Naive thymus-derived CD4-positive, alpha-beta T cell (primary cell): ENCODE results near the gene FAT3. TPM values are rescaled to one million over a fixed set of nuclear protein-coding genes. Genes with fewer than 3 reads are reported as not detected.

ENCODE experiments used
- ATAC-seq: fragments of 150-1000 bp; cut with Tn5 transposase; 2 replicates; pipeline ENCODE4 v1.10.0; 2021; ENCODE audit warnings: mild to moderate bottlenecking, moderate library complexity
- CTCF ChIA-PET: fragments of 350-600 bp; sonication (Branson Sonifier 250); formaldehyde crosslinking; loops from one replicate; lab custom pipeline; 2021; ENCODE audit warnings: antibody characterized with exemption; lab: Charles Lee
- POLR2A ChIA-PET: fragments of 350-600 bp; sonication (Branson Sonifier 250); formaldehyde crosslinking; loops from one replicate; lab custom pipeline; 2021; ENCODE audit warnings: antibody characterized with exemption, inconsistent platforms; lab: Charles Lee
- DNase-seq, 9 donors: peaks; one replicate each; pipeline versions ENCODE4 v3.0.0 to v3.0.0-alpha.2; 2020 to 2022; ENCODE audit warnings: mixed read lengths in 1 of 9
- H3K27ac ChIP-seq: one replicate; pipeline ENCODE4 v1.7.0; 2013; ENCODE audit warnings: mild to moderate bottlenecking, low read depth, low read length, moderate library complexity
- H3K27me3 ChIP-seq, 2 donors: one replicate each; pipeline ENCODE4 v1.7.0; 2013; ENCODE audit warnings: low read length in 2 of 2, mild to moderate bottlenecking in 2 of 2, moderate library complexity in 2 of 2; ENCODE audit not compliant: control insufficient read depth in 2 of 2, insufficient read depth in 2 of 2
- H3K36me3 ChIP-seq, 3 experiments: 1 replicate in 2 of 3; 2 replicates in 1 of 3; pipeline ENCODE4 v1.7.0; 2013; ENCODE audit warnings: low read length in 3 of 3, mild to moderate bottlenecking in 3 of 3, moderate library complexity in 1 of 3; ENCODE audit not compliant: insufficient read depth in 3 of 3, control insufficient read depth in 2 of 3
- H3K4me1 ChIP-seq, 2 donors: one replicate each; pipeline ENCODE4 v1.7.0; 2013; ENCODE audit warnings: low read length in 2 of 2, mild to moderate bottlenecking in 2 of 2, moderate library complexity in 1 of 2; ENCODE audit not compliant: control insufficient read depth in 2 of 2, insufficient read depth in 2 of 2
- H3K4me3 ChIP-seq: 2 replicates; pipeline ENCODE4 v1.7.0; 2013; ENCODE audit warnings: mild to moderate bottlenecking, low read length
- H3K9me3 ChIP-seq, 3 experiments: 1 replicate in 2 of 3; 2 replicates in 1 of 3; pipeline ENCODE4 v1.7.0; 2013; ENCODE audit warnings: low read length in 3 of 3; ENCODE audit not compliant: control insufficient read depth in 2 of 3
- H3K27ac Mint-ChIP-seq, 9 donors: one replicate each; pipeline ENCODE4 v1.8.0; 2020 to 2022; ENCODE audit warnings: mixed read lengths in 9 of 9, mild to moderate bottlenecking in 8 of 9, moderate library complexity in 5 of 9, inconsistent platforms in 2 of 9
- H3K27me3 Mint-ChIP-seq, 5 donors: one replicate each; pipeline ENCODE4 v1.8.0; 2021 to 2022; ENCODE audit warnings: mixed read lengths in 5 of 5, mild to moderate bottlenecking in 1 of 5
- H3K36me3 Mint-ChIP-seq, 5 donors: one replicate each; pipeline ENCODE4 v1.8.0; 2020 to 2022; ENCODE audit warnings: mixed read lengths in 5 of 5, mild to moderate bottlenecking in 3 of 5, inconsistent platforms in 1 of 5
- H3K4me1 Mint-ChIP-seq, 7 donors: one replicate each; pipeline ENCODE4 v1.8.0; 2020 to 2022; ENCODE audit warnings: mixed read lengths in 7 of 7, mild to moderate bottlenecking in 3 of 7, inconsistent platforms in 1 of 7
- H3K4me3 Mint-ChIP-seq, 10 donors: one replicate each; pipeline ENCODE4 v1.8.0; 2020 to 2022; ENCODE audit warnings: mild to moderate bottlenecking in 10 of 10, mixed read lengths in 10 of 10, moderate library complexity in 6 of 10, inconsistent platforms in 2 of 10
- H3K9me3 Mint-ChIP-seq, 11 donors: one replicate each; pipeline ENCODE4 v1.8.0; 2020 to 2022; ENCODE audit warnings: mixed read lengths in 11 of 11, mild to moderate bottlenecking in 4 of 11, inconsistent platforms in 1 of 11, moderate library complexity in 1 of 11
- intact Hi-C, 2 donors: fragments of 100-400 bp; cut with micrococcal nuclease; formaldehyde crosslinking; loops; one replicate each; pipeline ENCODE4 v1.15.1; 2023
- polyA plus RNA-seq, 2 donors: library from polyadenylated mRNA; unstranded; fragments of 300-500 nt; fragmentation: Illumina TruSeq; gene quantifications; one replicate each; pipeline ENCODE4 v1.2.3, GENCODE V29; 2021
- total RNA-seq, 6 experiments: library from RNA in 5 of 6; stranded (reverse) in 5 of 6; gene quantifications; 1 replicate in 5 of 6; 2 replicates in 1 of 6; pipeline ENCODE4 v1.2.3 and lab custom pipeline; 2021 to 2026

Gene FAT3
- total RNA-seq: not detected
- polyA plus RNA-seq: not detected
- not detected for total RNA-seq (lab: John Stamatoyannopoulos, UW)

- intact Hi-C loops: no loop called here
- peaks cover 0 to 10% (median 5%) of the 10 kb centered on the region in 11 donors for H3K9me3 Mint-ChIP-seq
- no peak for DNase-seq
Measured at GRCh38 chr11:92224407-92225124, at the start of gene FAT3. Gene FAT3, plus strand, starts transcription at chr11:92224818. Its CDS starts 127,295 bp downstream, at chr11:92352113.

GRCh38 chr11:92179017-92179670 is 45.5 kb upstream of the FAT3 start:
- H3K36me3 ChIP-seq: no peaks in the 10 kb centered on the region
- DNase-seq (no peak), ATAC-seq (no peak)
- Mint-ChIP-seq H3K4me1 (no peaks in the 10 kb centered on the region), H3K27ac (no peak overlapping the region), H3K9me3 (peaks cover 0 to 12% (median 4%) of the 10 kb centered on the region in 11 donors), H3K36me3 (no peaks in the 10 kb centered on the region), H3K27me3 (no peaks in the 10 kb centered on the region), H3K4me3 (no peak overlapping the region)
- H3K27me3 ChIP-seq: no peaks in the 10 kb centered on the region
- ChIA-PET CTCF (no interaction called here), POLR2A (no interaction called here)
- H3K27ac ChIP-seq: no peak overlapping the region
- H3K4me1 ChIP-seq: no peaks in the 10 kb centered on the region
- no peaks in the 10 kb centered on the region for H3K9me3 ChIP-seq
- H3K4me3 ChIP-seq: no peak overlapping the region
- intact Hi-C loops: no loop called here

More at GRCh38 chr11:92224407-92225124, at the start of gene FAT3:
- no peaks in the 10 kb centered on the region for H3K36me3 ChIP-seq
- H3K27ac Mint-ChIP-seq: peak within 1 kb of the TSS in 1 of 9 donors; percentile 36
- ATAC-seq: no peak
- peaks cover 0 to 4% (median 0%) of the 10 kb centered on the region in 7 donors for H3K4me1 Mint-ChIP-seq
- H3K4me3 Mint-ChIP-seq: peak within 1 kb of the TSS in 1 of 10 donors; percentile 25
- H3K4me3 ChIP-seq: no peak within 1 kb of the TSS
- H3K27ac ChIP-seq: no peak within 1 kb of the TSS
- H3K9me3 ChIP-seq: no peaks in the 10 kb centered on the region
- peaks cover 52 to 59% (median 56%) of the 10 kb centered on the region in 5 donors for H3K27me3 Mint-ChIP-seq
- peaks cover 0 to 9% of the 10 kb centered on the region in 2 donors for H3K27me3 ChIP-seq
- ChIA-PET POLR2A (no interaction called here), CTCF (no interaction called here)
- H3K36me3 Mint-ChIP-seq: peaks cover 0 to 2% (median 0%) of the 10 kb centered on the region in 5 donors
- H3K4me1 ChIP-seq: no peaks in the 10 kb centered on the region

GRCh38 chr11:92180226-92180625 is 44.4 kb upstream of the FAT3 start:
- no peak for ATAC-seq
- POLR2A ChIA-PET: no interaction called here
- H3K36me3 ChIP-seq: no peaks in the 10 kb centered on the region
- peaks cover 0 to 21% (median 3%) of the 10 kb centered on the region in 11 donors for H3K9me3 Mint-ChIP-seq
- H3K4me3 ChIP-seq: no peak overlapping the region
- no peak overlapping the region for H3K27ac ChIP-seq
- no peak overlapping the region for H3K4me3 Mint-ChIP-seq
- H3K36me3 Mint-ChIP-seq: no peaks in the 10 kb centered on the region
- no peaks in the 10 kb centered on the region for H3K4me1 Mint-ChIP-seq
- no peaks in the 10 kb centered on the region for H3K27me3 ChIP-seq
- DNase-seq: no peak
- H3K27me3 Mint-ChIP-seq: no peaks in the 10 kb centered on the region
- CTCF ChIA-PET: no interaction called here
- intact Hi-C loops: no loop called here
- no peaks in the 10 kb centered on the region for H3K9me3 ChIP-seq
- no peaks in the 10 kb centered on the region for H3K4me1 ChIP-seq
- no peak overlapping the region for H3K27ac Mint-ChIP-seq

- intact Hi-C loops: no loop called here
- no peak overlapping the region for H3K4me3 Mint-ChIP-seq
- H3K9me3 ChIP-seq: no peaks in the 10 kb centered on the region
- no peak overlapping the region for H3K27ac Mint-ChIP-seq
- no peaks in the 10 kb centered on the region for H3K4me1 Mint-ChIP-seq
- DNase-seq (no peak), ATAC-seq (no peak)
- H3K27me3 Mint-ChIP-seq: no peaks in the 10 kb centered on the region
- no peaks in the 10 kb centered on the region for H3K4me1 ChIP-seq
- H3K36me3 Mint-ChIP-seq: no peaks in the 10 kb centered on the region
- peaks cover 0 to 21% (median 3%) of the 10 kb centered on the region in 11 donors for H3K9me3 Mint-ChIP-seq
- ChIA-PET CTCF (no interaction called here), POLR2A (no interaction called here)
- no peak overlapping the region for H3K4me3 ChIP-seq
- H3K27me3 ChIP-seq: no peaks in the 10 kb centered on the region
- H3K27ac ChIP-seq: no peak overlapping the region
- no peaks in the 10 kb centered on the region for H3K36me3 ChIP-seq
Measured at GRCh38 chr11:92180664-92181251, 43.9 kb upstream of the FAT3 start.

- H3K27me3 Mint-ChIP-seq: no peaks in the 10 kb centered on the region
- intact Hi-C loops: no loop called here
- Histone ChIP-seq H3K27me3 (no peaks in the 10 kb centered on the region), H3K27ac (no peak overlapping the region), H3K4me1 (no peaks in the 10 kb centered on the region), H3K4me3 (no peak overlapping the region), H3K9me3 (no peaks in the 10 kb centered on the region), H3K36me3 (no peaks in the 10 kb centered on the region)
- H3K4me1 Mint-ChIP-seq: no peaks in the 10 kb centered on the region
- no peak overlapping the region for H3K4me3 Mint-ChIP-seq
- POLR2A ChIA-PET: no interaction called here
- H3K27ac Mint-ChIP-seq: no peak overlapping the region
- H3K36me3 Mint-ChIP-seq: no peaks in the 10 kb centered on the region
- CTCF ChIA-PET: interaction anchor here (0.9 kb wide), 1 partner anchor 10 kb away, joined by 3 read pairs; no protein-coding TSS in a partner anchor
- DNase-seq (no peak), ATAC-seq (no peak)
- peaks cover 0 to 7% (median 1%) of the 10 kb centered on the region in 11 donors for H3K9me3 Mint-ChIP-seq
Measured at GRCh38 chr11:92190535-92191206, 33.9 kb upstream of the FAT3 start.

GRCh38 chr11:92192141-92192540 is 32.5 kb upstream of the FAT3 start:
- POLR2A ChIA-PET: no interaction called here
- intact Hi-C loops: no loop called here

More at GRCh38 chr11:92192141-92192540, 32.5 kb upstream of the FAT3 start:
- Histone ChIP-seq H3K4me1 (no peaks in the 10 kb centered on the region), H3K27ac (no peak overlapping the region), H3K27me3 (no peaks in the 10 kb centered on the region), H3K9me3 (no peaks in the 10 kb centered on the region), H3K4me3 (no peak overlapping the region), H3K36me3 (no peaks in the 10 kb centered on the region)
- H3K9me3 Mint-ChIP-seq: peaks cover 0 to 7% (median 1%) of the 10 kb centered on the region in 11 donors
- no peak overlapping the region for H3K27ac Mint-ChIP-seq
- DNase-seq (no peak), ATAC-seq (no peak)
- H3K4me3 Mint-ChIP-seq: no peak overlapping the region
- H3K4me1 Mint-ChIP-seq: no peaks in the 10 kb centered on the region
- peaks cover 0 to 1% (median 0%) of the 10 kb centered on the region in 5 donors for H3K27me3 Mint-ChIP-seq
- no peaks in the 10 kb centered on the region for H3K36me3 Mint-ChIP-seq
- CTCF ChIA-PET: interaction anchor here (0.6 kb wide), 1 partner anchor 1043 kb away, joined by 4 read pairs; no protein-coding TSS in a partner anchor
